ACC112 (cell line): ENCODE measurements around the gene PDIA3.
"Not testable (repeated sequence)": the region's sequence is repeated elsewhere in the genome, so short reads cannot be mapped to it uniquely, and the experiment has no call there.

Experiments used
- H2AFZ ChIP-seq: fragments of 200-600 bp; sonication (generic); one replicate; pipeline ENCODE4 v1.6.0; 2017; ENCODE audit warnings: antibody characterized with exemption, low read length; ENCODE audit not compliant: unreplicated experiment
- H3K27ac ChIP-seq: fragments of 200-600 bp; sonication (generic); 2 replicates; pipeline ENCODE4 v1.5.1; 2014; ENCODE audit warnings: low read depth, mild to moderate bottlenecking, antibody characterized with exemption, low read length, moderate library complexity
- H3K27me3 ChIP-seq: fragments of 200-600 bp; sonication (generic); 2 replicates; pipeline ENCODE4 v1.6.1; 2014; ENCODE audit warnings: mild to moderate bottlenecking, antibody characterized with exemption, low read length, moderate library complexity, mixed read lengths; ENCODE audit not compliant: insufficient read depth
- H3K36me3 ChIP-seq: fragments of 200-600 bp; sonication (generic); 2 replicates; pipeline ENCODE4 v1.6.1; 2016; ENCODE audit warnings: mild to moderate bottlenecking, antibody characterized with exemption, low read length, moderate library complexity, mixed read lengths; ENCODE audit not compliant: insufficient read depth
- H3K4me1 ChIP-seq: fragments of 200-600 bp; sonication (generic); one replicate; pipeline ENCODE4 v1.6.1; 2016; ENCODE audit warnings: low read length, mixed read lengths; ENCODE audit not compliant: insufficient read depth, unreplicated experiment, control insufficient read depth
- H3K4me3 ChIP-seq: fragments of 200-600 bp; sonication (generic); 2 replicates; pipeline ENCODE4 v1.5.1; 2014; ENCODE audit warnings: mild to moderate bottlenecking, low read depth, low read length
- H3K79me2 ChIP-seq: fragments of 200-600 bp; sonication (generic); one replicate; pipeline ENCODE4 v1.6.0; 2016; ENCODE audit warnings: low read length; ENCODE audit not compliant: control insufficient read depth, unreplicated experiment, insufficient read depth

The PDIA3 gene

GRCh38 chr15:43746245-43746902 is at the start of gene PDIA3:
TSS of gene PDIA3 (plus strand) at chr15:43746438. CDS start at chr15:43746540, 102 bp downstream.
- H2AFZ ChIP-seq, result peak within 1 kb of the TSS; percentile 53
- peaks cover 13% of the 10 kb centered on the region for H3K4me1 ChIP-seq
- peak within 1 kb of the TSS; percentile 76 for H3K27ac ChIP-seq
- H3K27me3 ChIP-seq, H3K36me3 ChIP-seq: not testable (repeated sequence)
- H3K79me2 ChIP-seq, result peaks cover 56% of the 10 kb centered on the region
- H3K4me3 ChIP-seq, result peak within 1 kb of the TSS; percentile 95

- no peak overlapping the region for H3K27ac ChIP-seq
- H3K4me3 ChIP-seq, result no peak overlapping the region
- no peaks in the 10 kb centered on the region for H3K79me2 ChIP-seq
- H3K36me3 ChIP-seq, result no peaks in the 10 kb centered on the region
- peaks cover 40% of the 10 kb centered on the region for H3K27me3 ChIP-seq
- H3K4me1 ChIP-seq, result no peaks in the 10 kb centered on the region
- no peak overlapping the region for H2AFZ ChIP-seq
These were observed 44.1 kb upstream of the PDIA3 start for GRCh38 chr15:43702174-43702573.

GRCh38 chr15:43702701-43703424 is 43.4 kb upstream of the PDIA3 start:
- no peaks in the 10 kb centered on the region for H3K4me1 ChIP-seq
- H3K36me3 ChIP-seq, result no peaks in the 10 kb centered on the region
- no peak overlapping the region for H3K4me3 ChIP-seq
- no peak overlapping the region for H3K27ac ChIP-seq
- peaks cover 34% of the 10 kb centered on the region for H3K27me3 ChIP-seq
- no peaks in the 10 kb centered on the region for H3K79me2 ChIP-seq
- H2AFZ ChIP-seq, result no peak overlapping the region

DNA sequence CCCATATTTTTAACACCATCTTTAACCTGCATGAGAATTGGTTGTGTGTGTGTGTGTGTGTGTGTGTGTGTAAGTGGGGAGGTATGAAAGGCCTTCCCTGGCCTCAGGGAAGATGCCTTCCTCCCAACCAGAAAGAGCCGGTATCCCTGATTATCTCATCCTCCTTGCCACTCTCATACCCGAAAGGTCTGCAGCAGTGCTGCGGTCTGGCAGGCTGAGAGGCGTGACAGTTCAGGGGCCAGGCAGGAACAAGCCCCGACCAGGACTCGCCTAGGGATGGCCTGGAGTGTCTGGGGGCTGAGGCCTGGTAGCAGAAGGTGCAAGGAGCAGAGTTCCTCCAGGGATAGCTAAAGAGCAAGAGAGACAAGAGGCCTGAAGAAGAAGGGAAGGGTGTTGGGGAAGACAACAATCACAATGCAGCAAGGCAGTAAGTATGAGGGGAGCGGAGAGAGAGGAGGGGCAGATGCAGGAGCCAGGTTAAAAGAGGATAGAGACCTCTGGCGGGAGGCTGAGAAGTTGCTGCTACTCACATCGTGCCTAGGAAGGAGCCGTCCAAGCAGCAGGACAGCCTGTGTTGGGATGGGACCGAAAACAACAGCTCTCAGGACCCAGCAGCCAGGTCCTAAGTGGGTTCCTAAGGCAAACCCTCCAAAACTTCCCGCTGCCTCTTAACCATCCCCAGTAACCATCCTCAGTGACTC is 35.7 kb upstream of the PDIA3 start:
- not testable (repeated sequence) for H3K36me3 ChIP-seq, H3K4me3 ChIP-seq, H3K4me1 ChIP-seq, H2AFZ ChIP-seq, H3K79me2 ChIP-seq, H3K27ac ChIP-seq, H3K27me3 ChIP-seq

DNA sequence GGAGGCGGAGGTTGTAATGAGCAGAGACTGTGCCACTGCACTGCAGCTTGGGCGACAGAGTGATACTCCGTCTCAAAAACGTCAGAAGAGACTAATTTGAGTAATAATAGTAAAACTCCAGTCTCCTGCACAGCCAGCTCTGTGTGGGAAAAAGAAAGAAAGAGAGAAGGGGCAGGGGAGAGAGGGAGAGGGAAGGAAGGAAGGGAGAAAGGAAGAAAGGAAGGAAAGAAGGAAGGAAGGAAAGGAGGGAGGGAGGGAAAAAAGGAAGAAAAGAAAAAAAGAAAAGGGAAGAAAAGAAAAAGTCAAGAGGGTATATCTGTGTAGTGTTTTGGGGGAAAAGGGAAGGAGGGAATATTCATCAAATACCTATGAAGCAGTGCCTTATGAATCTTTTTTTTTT is 23.1 kb upstream of the PDIA3 start:
- Histone ChIP-seq H3K4me1 (no peaks in the 10 kb centered on the region), H3K79me2 (no peaks in the 10 kb centered on the region), H2AFZ (no peak overlapping the region), H3K36me3 (no peaks in the 10 kb centered on the region), H3K27ac (no peak overlapping the region), H3K27me3 (peaks cover 8% of the 10 kb centered on the region), H3K4me3 (no peak overlapping the region)

GRCh38 chr15:43726306-43726705 is 19.9 kb upstream of the PDIA3 start:
- H3K4me3 ChIP-seq, H3K79me2 ChIP-seq, H3K27ac ChIP-seq, H2AFZ ChIP-seq, H3K36me3 ChIP-seq, H3K27me3 ChIP-seq, H3K4me1 ChIP-seq: not testable (repeated sequence)

GRCh38 chr15:43728053-43728725 is 18.0 kb upstream of the PDIA3 start:
- H3K36me3 ChIP-seq, result not testable (repeated sequence)

GRCh38 chr15:43735416-43735815 is 10.8 kb upstream of the PDIA3 start:
- Histone ChIP-seq H3K4me1 (no peaks in the 10 kb centered on the region), H3K4me3 (no peak overlapping the region), H3K27ac (no peak overlapping the region), H3K27me3 (no peaks in the 10 kb centered on the region), H3K79me2 (no peaks in the 10 kb centered on the region), H3K36me3 (no peaks in the 10 kb centered on the region), H2AFZ (no peak overlapping the region)

More at GRCh38 chr15:43728053-43728725, 18.0 kb upstream of the PDIA3 start:
- not testable (repeated sequence) for H2AFZ ChIP-seq, H3K27ac ChIP-seq, H3K4me1 ChIP-seq, H3K4me3 ChIP-seq, H3K27me3 ChIP-seq, H3K79me2 ChIP-seq

DNA sequence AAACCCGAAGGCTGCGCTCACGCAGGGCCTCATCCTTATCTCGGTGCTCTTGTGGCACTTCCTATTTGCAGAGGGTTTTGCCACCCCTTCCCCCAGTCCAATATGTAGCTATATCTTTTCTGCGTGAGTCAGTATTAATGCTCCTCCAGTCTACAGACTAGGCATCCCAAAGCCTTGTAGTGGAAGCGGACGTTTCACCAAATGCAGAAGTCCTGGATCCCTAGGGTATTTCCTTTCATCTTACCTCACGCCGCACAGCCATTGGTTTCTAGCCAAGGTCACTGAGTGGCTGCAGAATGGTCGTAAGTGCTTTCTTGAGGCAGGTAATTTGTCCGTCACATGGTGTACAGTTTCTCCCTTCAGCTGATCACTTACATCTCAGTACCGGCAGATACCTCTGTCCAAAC is 668 bp downstream of the PDIA3 start:
- H3K4me1 ChIP-seq, result peaks cover 17% of the 10 kb centered on the region
- H3K27me3 ChIP-seq, H3K36me3 ChIP-seq: not testable (repeated sequence)
- H3K79me2 ChIP-seq, result peaks cover 61% of the 10 kb centered on the region
- peak overlapping the region; percentile 76 for H3K27ac ChIP-seq
- peak overlapping the region; percentile 53 for H2AFZ ChIP-seq
- peak overlapping the region; percentile 95 for H3K4me3 ChIP-seq

DNA sequence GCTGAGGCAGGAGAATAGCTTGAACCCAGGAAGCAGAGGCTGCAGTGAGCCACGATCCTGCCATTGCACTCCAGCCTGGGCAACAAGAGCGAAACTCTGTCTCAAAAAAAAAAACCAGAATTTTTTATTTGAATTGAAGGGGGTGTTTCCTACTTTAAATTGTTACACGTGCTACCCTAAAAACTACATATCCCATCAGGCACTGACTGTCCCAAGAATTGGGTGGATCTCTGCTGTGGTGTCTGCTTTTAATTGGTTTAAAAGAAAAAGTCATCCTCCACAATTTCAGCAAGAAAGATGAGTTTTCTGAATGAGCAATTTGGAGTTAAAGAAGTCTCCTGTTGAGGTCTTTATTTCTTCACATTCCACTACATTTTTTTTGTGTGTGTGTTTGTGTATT is 2.1 kb downstream of the PDIA3 start:
- no peak overlapping the region for H3K27ac ChIP-seq
- peaks cover 17% of the 10 kb centered on the region for H3K4me1 ChIP-seq
- peak overlapping the region; percentile 95 for H3K4me3 ChIP-seq
- no peak overlapping the region for H2AFZ ChIP-seq
- peaks cover 76% of the 10 kb centered on the region for H3K79me2 ChIP-seq
- peaks cover 17% of the 10 kb centered on the region for H3K36me3 ChIP-seq
- no peaks in the 10 kb centered on the region for H3K27me3 ChIP-seq
